ENCODE data around the gene ZNF207. TPM values are rescaled to one million over a fixed set of nuclear protein-coding genes. Genes with fewer than 3 reads are reported as not detected.

ZNF207 gene
- total and polyA plus RNA-seq, 9 of the 15 experiments (the other 6 are each of a cell fraction or from before 2014, with no cell fraction given) = 123 to 370 (median 250) TPM

GRCh38 chr17:32345951-32346600, 3.9 kb upstream of the ZNF207 start (continued):
- peak; percentile 51; the same call in 1 of the 2 replicates for TF ChIP-seq EP400 (IDR thresholded peaks at IDR 0.05)
- TF ChIP-seq YY1 (IDR thresholded peaks at IDR 0.05; ENCODE audit: borderline replicate concordance in 1 of 3, control insufficient read depth in 1 of 3, extremely low read depth in 1 of 3, insufficient read depth in 3 of 3, insufficient read length in 1 of 3, insufficient replicate concordance in 2 of 3, low read depth in 1 of 3, low read length in 2 of 3) = peak in 1 of 3 experiments; percentile 46
- 0 out of 2 replicates have a peak, but pooled peaks have one; percentile 31 for TF ChIP-seq HDAC2 (IDR thresholded peaks at IDR 0.05)
- 0 out of 2 replicates have a peak, but pooled peaks have one; percentile 31 for TF ChIP-seq NFRKB (IDR thresholded peaks at IDR 0.05; ENCODE audit: low read depth)
- TF ChIP-seq ZBTB40 (IDR thresholded peaks at IDR 0.05) = peak; percentile 25; the same call in 1 of the 2 replicates
- TF ChIP-seq ZBTB40 (CRISPR knock-in tag; IDR thresholded peaks at IDR 0.05) = no peak
- TF ChIP-seq TBP (optimal IDR thresholded peaks at IDR 0.05; ENCODE audit: low read depth, low read length) = peak; percentile 10
- TF ChIP-seq HDAC3 (IDR thresholded peaks at IDR 0.05; ENCODE audit: borderline replicate concordance, partially characterized antibody) = no peak
- TF ChIP-seq AFF1 (IDR thresholded peaks at IDR 0.05; ENCODE audit: low read depth in 1 of 2, partially characterized antibody in 2 of 2) = no peak
- TF ChIP-seq MAX (CRISPR knock-in tag; IDR thresholded peaks at IDR 0.05) = no peak
- TF ChIP-seq CREB3L1 (IDR thresholded peaks at IDR 0.05; ENCODE audit: borderline replicate concordance, low read depth) = no peak
